CD4-positive, alpha-beta T cell (primary cell): ENCODE data around the gene FANCD2. TPM values are rescaled to one million over a fixed set of nuclear protein-coding genes. Genes with fewer than 3 reads are reported as not detected.

Experiments used
- ATAC-seq: fragments of 200-7000 bp; cut with Tn5 transposase; one replicate; pipeline ENCODE4 v1.10.0; 2022; ENCODE audit warnings: mild to moderate bottlenecking; ENCODE audit not compliant: poor library complexity
- CTCF ChIA-PET: fragments of 350-600 bp; sonication (Branson Sonifier 250); formaldehyde crosslinking; loops from one replicate; lab custom pipeline; 2021; ENCODE audit warnings: antibody characterized with exemption, inconsistent platforms; lab: Charles Lee
- POLR2A ChIA-PET: fragments of 350-600 bp; sonication (Branson Sonifier 250); formaldehyde crosslinking; loops from one replicate; lab custom pipeline; 2021; ENCODE audit warnings: antibody characterized with exemption, inconsistent platforms; lab: Charles Lee
- DNase-seq, 14 experiments: peaks; one replicate each; pipeline ENCODE4 v3.0.0-alpha.2; 2013 to 2020; ENCODE audit warnings: mixed read lengths in 2 of 14
- H3K27ac ChIP-seq, 2 donors: one replicate each; pipeline versions ENCODE4 v1.5.1 to v1.7.0; 2013; ENCODE audit warnings: low read length in 2 of 2, low read depth in 1 of 2, mild to moderate bottlenecking in 1 of 2
- H3K27me3 ChIP-seq, 2 experiments: 1 replicate in 1 of 2; 2 replicates in 1 of 2; pipeline versions ENCODE4 v1.6.1 to v1.7.0; 2013; ENCODE audit warnings: low read length in 2 of 2, control low read depth in 1 of 2, mild to moderate bottlenecking in 1 of 2, moderate library complexity in 1 of 2; ENCODE audit not compliant: insufficient read depth in 2 of 2, control insufficient read depth in 1 of 2
- H3K36me3 ChIP-seq: one replicate; pipeline ENCODE4 v1.6.1; 2013; ENCODE audit warnings: low read length, control low read depth; ENCODE audit not compliant: insufficient read depth
- H3K4me1 ChIP-seq: one replicate; pipeline ENCODE4 v1.6.1; 2013; ENCODE audit warnings: low read length, control low read depth; ENCODE audit not compliant: insufficient read depth
- H3K4me3 ChIP-seq: one replicate; pipeline ENCODE4 v1.5.1; 2013; ENCODE audit warnings: mild to moderate bottlenecking, low read length, moderate library complexity
- H3K9me3 ChIP-seq, 2 experiments: 1 replicate in 1 of 2; 2 replicates in 1 of 2; pipeline versions ENCODE4 v1.6.1 to v1.7.0; 2013; ENCODE audit warnings: low read length in 2 of 2, mild to moderate bottlenecking in 2 of 2, control low read depth in 1 of 2, moderate library complexity in 1 of 2; ENCODE audit not compliant: control insufficient read depth in 1 of 2, insufficient read depth in 1 of 2
- H3K27ac Mint-ChIP-seq: one replicate; pipeline ENCODE4 v1.8.0; 2020; ENCODE audit warnings: mixed read lengths
- H3K27me3 Mint-ChIP-seq: one replicate; pipeline ENCODE4 v1.8.0; 2021; ENCODE audit warnings: mixed read lengths
- H3K36me3 Mint-ChIP-seq: one replicate; pipeline ENCODE4 v1.8.0; 2021; ENCODE audit warnings: low read depth, mixed read lengths
- H3K4me1 Mint-ChIP-seq: one replicate; pipeline ENCODE4 v1.8.0; 2021; ENCODE audit warnings: low read depth, mixed read lengths
- H3K4me3 Mint-ChIP-seq: one replicate; pipeline ENCODE4 v1.8.0; 2020; ENCODE audit warnings: mild to moderate bottlenecking, mixed read lengths
- H3K9me3 Mint-ChIP-seq: one replicate; pipeline ENCODE4 v1.8.0; 2020; ENCODE audit warnings: mixed read lengths
- intact Hi-C, 2 experiments: fragments of 100-400 bp; cut with DNase I in 1 of 2; cut with micrococcal nuclease in 1 of 2; formaldehyde crosslinking; loops; one replicate each; pipeline versions ENCODE4 v1.15.1 to v1.9.0; 2023 to 2025; cut with DNase I, micrococcal nuclease
- total RNA-seq, 174 experiments: library from RNA in 2 of 174; stranded (reverse) in 2 of 174; gene quantifications; one replicate each; pipeline ENCODE4 v1.2.3 and lab custom pipeline; 2021 to 2026
- TF ChIP-seq, protein P1 (sequence below): fragments of 200-600 bp; IDR thresholded peaks from one replicate; pipeline ENCODE4 v1.8.0; 2022; ENCODE audit warnings: antibody characterized with exemption, mild to moderate bottlenecking

The FANCD2 gene
- total RNA-seq, 2 experiments from 2014 or later: 13.8 to 16.8 TPM

DNA sequence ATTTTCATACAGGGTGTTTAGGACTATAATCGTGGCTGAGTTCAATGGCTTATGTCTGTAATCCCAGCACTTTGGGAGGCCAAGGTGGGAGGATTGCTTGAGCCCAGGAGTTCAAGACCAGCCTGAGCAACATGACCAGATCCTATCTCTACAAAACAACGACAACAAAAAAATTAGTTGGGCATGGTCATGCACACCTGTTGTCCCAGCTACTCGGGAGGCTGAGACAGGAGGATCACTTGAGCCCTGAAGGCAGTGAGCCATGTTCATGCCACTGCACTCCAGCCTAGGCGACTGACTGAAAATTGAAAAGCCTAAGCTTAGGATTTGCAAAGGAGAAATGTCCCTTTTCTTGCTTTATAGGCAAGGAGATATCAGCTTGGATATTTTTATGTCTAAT lies 90.7 kb downstream of the FANCD2 start:
- ATAC-seq: no peak
- peak overlapping the region; percentile 95 for H3K4me3 Mint-ChIP-seq
- CTCF ChIA-PET: no interaction called here
- H3K4me1 ChIP-seq: peaks cover 41% of the 10 kb centered on the region
- no peaks in the 10 kb centered on the region for H3K27me3 ChIP-seq
- H3K36me3 ChIP-seq: peaks cover 9% of the 10 kb centered on the region
- peak overlapping the region; percentile 88 for H3K27ac Mint-ChIP-seq
- peaks cover 41% of the 10 kb centered on the region for H3K36me3 Mint-ChIP-seq
- TF ChIP-seq, protein P1, sequence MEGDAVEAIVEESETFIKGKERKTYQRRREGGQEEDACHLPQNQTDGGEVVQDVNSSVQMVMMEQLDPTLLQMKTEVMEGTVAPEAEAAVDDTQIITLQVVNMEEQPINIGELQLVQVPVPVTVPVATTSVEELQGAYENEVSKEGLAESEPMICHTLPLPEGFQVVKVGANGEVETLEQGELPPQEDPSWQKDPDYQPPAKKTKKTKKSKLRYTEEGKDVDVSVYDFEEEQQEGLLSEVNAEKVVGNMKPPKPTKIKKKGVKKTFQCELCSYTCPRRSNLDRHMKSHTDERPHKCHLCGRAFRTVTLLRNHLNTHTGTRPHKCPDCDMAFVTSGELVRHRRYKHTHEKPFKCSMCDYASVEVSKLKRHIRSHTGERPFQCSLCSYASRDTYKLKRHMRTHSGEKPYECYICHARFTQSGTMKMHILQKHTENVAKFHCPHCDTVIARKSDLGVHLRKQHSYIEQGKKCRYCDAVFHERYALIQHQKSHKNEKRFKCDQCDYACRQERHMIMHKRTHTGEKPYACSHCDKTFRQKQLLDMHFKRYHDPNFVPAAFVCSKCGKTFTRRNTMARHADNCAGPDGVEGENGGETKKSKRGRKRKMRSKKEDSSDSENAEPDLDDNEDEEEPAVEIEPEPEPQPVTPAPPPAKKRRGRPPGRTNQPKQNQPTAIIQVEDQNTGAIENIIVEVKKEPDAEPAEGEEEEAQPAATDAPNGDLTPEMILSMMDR: no peak
- no peaks in the 10 kb centered on the region for H3K9me3 Mint-ChIP-seq
- H3K27me3 Mint-ChIP-seq: no peaks in the 10 kb centered on the region
- H3K4me1 Mint-ChIP-seq: peaks cover 46% of the 10 kb centered on the region
- H3K4me3 ChIP-seq: no peak overlapping the region
- no peak overlapping the region for H3K27ac ChIP-seq
- intact Hi-C loops: loop anchor here (1.0 to 10.0 kb wide), 2 partner anchors 23 to 148 kb away; no protein-coding TSS in a partner anchor
- POLR2A ChIA-PET: interaction anchor here (0.6 to 1.2 kb wide), 4 partner anchors 43 to 271 kb away, joined by 3 read pairs; partner anchors contain the start of gene SEC13
- no peak for DNase-seq
- H3K9me3 ChIP-seq: no peaks in the 10 kb centered on the region

DNA sequence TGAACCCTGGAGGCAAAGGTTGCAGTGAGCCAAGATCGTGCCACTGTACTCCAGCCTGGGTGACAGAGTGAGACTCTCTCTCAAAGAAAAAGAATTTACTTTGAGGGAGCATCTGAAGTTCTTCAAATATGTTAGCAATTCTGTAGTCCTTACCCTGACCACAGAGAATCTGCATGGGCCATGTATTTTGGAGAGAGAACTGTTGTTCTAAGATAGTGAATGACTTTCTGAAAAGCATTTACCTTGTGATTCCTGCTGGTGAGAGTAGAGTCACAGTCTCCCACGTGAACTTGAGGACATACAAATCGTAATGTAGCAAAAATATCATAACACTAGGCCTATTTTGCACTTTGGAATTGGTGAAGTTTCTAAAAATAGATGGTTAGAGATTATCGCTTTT lies 93.1 kb downstream of the FANCD2 start:
- no peak overlapping the region for H3K27ac ChIP-seq
- POLR2A ChIA-PET: no interaction called here
- no peaks in the 10 kb centered on the region for H3K27me3 ChIP-seq
- H3K4me3 ChIP-seq: no peak overlapping the region
- peaks cover 56% of the 10 kb centered on the region for H3K36me3 Mint-ChIP-seq
- no peak for DNase-seq
- peaks cover 43% of the 10 kb centered on the region for H3K4me1 ChIP-seq
- H3K9me3 Mint-ChIP-seq: no peaks in the 10 kb centered on the region
- no peak overlapping the region for H3K4me3 Mint-ChIP-seq
- H3K36me3 ChIP-seq: peaks cover 9% of the 10 kb centered on the region
- no peak for ATAC-seq
- peaks cover 58% of the 10 kb centered on the region for H3K4me1 Mint-ChIP-seq
- no peak overlapping the region for H3K27ac Mint-ChIP-seq
- H3K27me3 Mint-ChIP-seq: no peaks in the 10 kb centered on the region
- CTCF ChIA-PET: no interaction called here
- no peaks in the 10 kb centered on the region for H3K9me3 ChIP-seq
- TF ChIP-seq, protein P1: no peak
- intact Hi-C loops: loop anchor here in 1 of 2 experiments (10.0 kb wide), 1 partner anchor 145 kb away; no protein-coding TSS in a partner anchor

DNA sequence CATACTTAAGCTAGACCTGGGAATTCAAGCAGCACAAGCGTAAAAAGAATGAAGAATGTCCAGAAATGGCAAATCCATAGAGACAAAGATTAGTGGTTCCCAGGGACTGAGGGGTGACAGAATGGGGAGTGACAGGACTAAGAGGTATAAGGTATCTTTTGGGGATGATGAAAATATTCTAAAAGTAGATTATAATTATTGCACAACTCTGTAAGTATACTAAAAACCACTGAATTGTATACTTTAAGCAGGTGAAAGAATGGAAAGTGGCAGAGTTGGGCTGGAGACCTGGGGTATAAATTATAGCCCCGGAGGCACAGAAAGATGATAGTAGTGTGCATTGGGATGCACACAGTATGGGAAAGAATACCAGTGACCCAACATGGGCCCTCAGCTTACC lies 94.8 kb downstream of the FANCD2 start:
- Histone ChIP-seq H3K27me3 (no peaks in the 10 kb centered on the region), H3K4me1 (peaks cover 36% of the 10 kb centered on the region), H3K36me3 (peaks cover 19% of the 10 kb centered on the region), H3K27ac (no peak overlapping the region), H3K9me3 (no peaks in the 10 kb centered on the region), H3K4me3 (no peak overlapping the region)
- no peak for ATAC-seq
- TF ChIP-seq, protein P1: no peak
- Mint-ChIP-seq H3K36me3 (peaks cover 65% of the 10 kb centered on the region), H3K27ac (peak overlapping the region; percentile 66), H3K4me3 (peak overlapping the region; percentile 56), H3K4me1 (peaks cover 59% of the 10 kb centered on the region), H3K27me3 (no peaks in the 10 kb centered on the region), H3K9me3 (no peaks in the 10 kb centered on the region)
- ChIA-PET POLR2A (no interaction called here), CTCF (no interaction called here)
- intact Hi-C loops: no loop called here
- no peak for DNase-seq
